NCI-H748 (cell line): ENCODE results near the gene LBHD1.
"Not testable (repeated sequence)": the region's sequence is repeated elsewhere in the genome, so short reads cannot be mapped to it uniquely, and the experiment has no call there.

Source experiments
- DNase-seq: peaks from one replicate; lab custom pipeline; 2025; ENCODE audit not compliant: unreplicated experiment; lab: John Stamatoyannopoulos, UW

Gene LBHD1

DNA sequence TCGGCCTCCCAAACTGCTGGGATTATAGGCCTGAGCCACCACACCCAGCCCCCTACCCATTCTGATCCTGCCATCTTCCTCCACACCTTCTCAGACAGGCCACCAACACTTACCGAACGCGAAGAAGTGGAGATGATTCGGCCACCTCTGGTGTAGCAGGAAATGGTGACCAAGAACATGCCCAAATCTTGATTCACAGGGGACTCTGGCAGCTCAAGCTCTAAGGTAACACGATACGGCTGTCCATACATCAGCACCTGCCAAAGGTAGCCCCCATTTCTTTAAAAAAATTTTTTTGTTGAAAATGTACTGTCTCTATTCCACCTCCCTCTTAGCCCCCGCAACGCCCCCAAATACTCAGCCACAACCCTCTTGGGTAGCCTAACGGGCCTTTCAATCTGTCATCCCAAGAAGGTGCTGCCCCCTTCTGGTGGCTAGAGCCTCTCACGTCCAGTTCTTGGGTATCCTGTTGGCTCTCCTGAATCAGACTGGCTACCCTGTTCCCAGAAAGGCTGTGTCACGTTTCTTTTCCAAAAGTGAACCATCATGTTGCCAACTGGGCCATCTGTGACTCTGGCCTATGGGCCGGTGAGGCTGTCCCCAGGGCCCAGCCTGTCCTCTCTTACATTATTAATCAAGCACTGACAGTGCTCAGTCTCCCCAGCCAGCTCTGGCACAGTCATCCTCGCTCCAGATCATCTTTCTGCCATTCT lies 22.5 kb upstream of the LBHD1 start:
- peak; percentile 70 for DNase-seq

DNA sequence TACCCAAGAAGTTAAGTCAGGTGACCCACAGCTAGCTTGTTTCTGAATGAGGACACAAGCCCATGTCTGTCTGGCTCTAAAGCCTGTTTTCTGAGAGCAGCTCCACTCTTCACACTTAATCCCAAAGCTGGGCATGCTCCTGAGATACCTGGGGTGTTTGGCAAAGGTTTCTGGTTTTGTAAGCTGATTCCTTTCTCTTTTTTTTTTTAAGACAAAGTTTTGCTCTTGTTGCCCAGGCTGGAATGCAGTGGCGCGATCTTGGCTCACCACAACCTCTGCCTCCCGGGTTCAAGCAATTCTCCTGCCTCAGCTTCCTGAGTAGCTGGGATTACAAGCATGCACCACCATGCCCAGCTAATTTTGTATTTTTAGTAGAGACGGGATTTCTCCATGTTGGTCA lies 21.6 kb upstream of the LBHD1 start:
- not testable (repeated sequence) for DNase-seq

DNA sequence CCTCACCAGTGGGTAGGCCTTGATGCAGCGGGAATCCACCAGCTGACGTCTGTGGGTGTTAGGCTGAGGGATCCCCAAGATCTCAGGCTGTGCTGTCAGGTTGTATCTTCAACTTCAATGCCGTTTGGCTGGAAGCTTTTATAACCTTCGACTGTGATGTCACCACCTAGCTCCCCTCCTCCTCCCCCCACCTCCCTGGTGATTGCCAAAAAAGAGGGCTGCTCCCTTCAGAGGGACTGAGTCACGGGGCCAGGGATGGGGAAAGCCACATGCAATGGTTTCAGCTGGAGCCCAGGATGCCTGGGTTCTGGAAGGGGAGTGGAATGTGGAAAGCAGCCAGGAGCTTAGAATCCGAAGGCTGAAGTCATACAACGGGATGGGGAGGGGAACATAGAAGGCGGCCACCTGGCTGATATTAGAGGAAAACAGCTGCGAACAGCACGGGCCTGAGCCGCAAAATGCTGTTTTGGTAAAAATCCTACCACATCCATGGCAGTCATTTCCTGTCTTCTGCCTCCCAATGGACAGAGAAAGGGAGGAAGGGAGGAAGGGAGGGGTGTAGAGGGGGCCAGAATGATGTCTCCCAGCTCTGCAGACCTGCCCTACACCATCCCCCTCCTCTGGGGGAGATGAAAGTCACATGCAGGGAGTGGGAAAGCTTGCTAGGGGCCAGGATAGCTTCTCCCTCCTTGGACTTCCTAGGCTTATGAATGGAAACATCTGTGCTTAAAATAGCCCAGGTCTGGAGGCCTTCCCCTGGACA lies 17.5 kb upstream of the LBHD1 start, which contains the start of gene LRRN4CL:
Gene LRRN4CL, minus strand, starts transcription at position 110 of the 763 bp plus-strand sequence. CDS start 1,022 bp downstream, outside the sequence.
- no peak for DNase-seq

DNA sequence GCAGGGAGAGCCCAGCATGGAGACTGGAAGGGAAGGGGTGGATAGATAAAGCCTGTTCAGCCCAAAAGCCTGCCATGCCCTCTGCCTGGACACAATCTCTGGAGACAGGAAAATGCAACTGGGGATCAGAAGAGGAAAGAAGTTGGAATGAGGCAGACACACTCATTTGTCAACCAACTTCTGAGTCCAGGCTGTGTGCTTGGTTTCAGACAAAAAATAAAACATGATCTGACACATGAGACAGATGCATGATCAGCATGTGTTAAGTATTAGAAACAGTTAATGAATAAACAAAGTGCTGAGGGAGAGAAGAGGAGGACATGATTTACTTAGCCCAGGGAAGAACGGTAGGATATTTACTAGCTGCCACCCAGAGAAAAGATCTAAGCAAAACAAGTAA lies 16.4 kb upstream of the LBHD1 start:
- no peak for DNase-seq

DNA sequence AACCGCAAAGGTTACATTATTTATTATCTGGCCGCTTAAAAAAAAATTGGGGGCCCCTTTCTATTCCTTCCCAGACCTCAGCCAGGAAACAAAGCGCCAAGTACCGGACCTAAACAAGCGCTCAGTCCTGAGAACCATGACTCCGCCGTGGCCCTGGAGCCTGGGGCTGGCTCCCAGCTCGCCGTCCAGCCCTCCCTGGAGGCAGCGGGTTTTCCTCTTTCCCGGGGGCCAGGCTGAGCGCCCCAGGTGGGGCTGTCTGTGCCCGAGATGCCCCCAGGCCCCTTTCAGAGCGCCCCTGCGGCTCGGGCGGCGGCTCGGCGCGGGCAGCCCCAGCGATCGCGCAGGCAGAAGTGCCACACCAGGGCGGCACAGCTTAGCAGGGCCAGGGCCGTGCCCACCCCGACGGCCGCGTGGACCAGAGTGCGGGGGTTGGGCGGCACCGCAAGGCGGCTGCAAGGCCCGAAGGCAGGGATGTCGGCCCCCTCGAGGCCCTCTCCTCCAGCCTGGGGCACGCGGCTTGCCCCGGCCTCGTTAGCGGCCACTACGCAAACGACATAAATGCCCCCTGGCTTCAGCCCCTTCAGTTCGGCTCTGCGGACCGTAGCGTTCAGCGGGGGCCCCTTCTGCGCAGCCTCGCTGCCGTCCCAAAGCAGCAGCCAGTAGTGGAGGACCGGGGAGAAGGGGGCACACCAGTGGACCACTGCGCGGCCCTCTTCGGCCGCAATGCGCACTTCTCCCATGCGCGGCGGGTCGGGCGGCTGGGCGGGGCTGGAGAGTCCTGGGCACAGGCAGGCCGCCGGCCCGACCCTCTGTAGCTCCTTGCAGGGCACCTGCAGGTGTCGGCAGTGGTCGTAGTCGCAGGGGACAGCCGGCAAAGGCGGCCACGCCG lies 15.7 kb upstream of the LBHD1 start:
- DNase-seq, result no peak

DNA sequence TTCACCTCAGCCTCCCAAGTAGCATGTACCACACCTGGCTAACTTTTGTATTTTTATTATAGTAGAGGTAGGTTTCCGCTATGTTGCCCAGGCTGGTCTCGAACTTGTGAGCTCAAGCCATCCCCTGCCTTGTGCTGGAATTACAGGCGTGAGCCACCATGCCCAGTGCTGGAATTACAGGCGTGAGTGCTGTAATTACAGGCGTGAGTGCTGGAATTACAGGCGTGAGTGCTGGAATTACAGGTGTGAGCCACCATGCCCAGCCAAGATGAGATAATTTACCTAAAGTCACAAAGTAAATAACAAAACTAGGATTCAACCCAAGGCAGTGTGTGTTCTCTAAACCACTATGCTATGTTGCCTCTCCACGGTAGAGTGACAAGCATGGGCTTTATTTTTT lies 10.5 kb upstream of the LBHD1 start:
- no peak for DNase-seq

DNA sequence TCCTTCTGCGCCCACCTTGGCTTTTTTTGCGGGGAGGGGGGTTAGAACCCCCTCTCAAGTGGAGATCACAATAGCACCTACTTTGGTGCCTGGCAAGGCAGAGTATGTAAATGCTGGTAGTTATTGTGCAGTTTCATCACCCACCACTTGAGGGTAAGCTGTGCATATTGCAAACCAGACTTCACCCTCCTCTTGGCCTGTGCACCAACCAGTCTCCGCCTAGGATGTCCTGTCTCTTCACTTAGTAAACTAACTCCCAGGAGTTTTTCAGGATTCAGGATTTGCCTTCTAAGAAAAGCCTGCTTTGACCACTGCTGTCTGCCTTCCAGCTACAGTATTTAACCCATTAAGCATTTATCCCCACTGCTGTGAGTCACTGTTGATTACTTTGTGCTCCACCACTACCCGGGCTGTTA lies 8.8 kb upstream of the LBHD1 start:
- DNase-seq, result peak; percentile 31

DNA sequence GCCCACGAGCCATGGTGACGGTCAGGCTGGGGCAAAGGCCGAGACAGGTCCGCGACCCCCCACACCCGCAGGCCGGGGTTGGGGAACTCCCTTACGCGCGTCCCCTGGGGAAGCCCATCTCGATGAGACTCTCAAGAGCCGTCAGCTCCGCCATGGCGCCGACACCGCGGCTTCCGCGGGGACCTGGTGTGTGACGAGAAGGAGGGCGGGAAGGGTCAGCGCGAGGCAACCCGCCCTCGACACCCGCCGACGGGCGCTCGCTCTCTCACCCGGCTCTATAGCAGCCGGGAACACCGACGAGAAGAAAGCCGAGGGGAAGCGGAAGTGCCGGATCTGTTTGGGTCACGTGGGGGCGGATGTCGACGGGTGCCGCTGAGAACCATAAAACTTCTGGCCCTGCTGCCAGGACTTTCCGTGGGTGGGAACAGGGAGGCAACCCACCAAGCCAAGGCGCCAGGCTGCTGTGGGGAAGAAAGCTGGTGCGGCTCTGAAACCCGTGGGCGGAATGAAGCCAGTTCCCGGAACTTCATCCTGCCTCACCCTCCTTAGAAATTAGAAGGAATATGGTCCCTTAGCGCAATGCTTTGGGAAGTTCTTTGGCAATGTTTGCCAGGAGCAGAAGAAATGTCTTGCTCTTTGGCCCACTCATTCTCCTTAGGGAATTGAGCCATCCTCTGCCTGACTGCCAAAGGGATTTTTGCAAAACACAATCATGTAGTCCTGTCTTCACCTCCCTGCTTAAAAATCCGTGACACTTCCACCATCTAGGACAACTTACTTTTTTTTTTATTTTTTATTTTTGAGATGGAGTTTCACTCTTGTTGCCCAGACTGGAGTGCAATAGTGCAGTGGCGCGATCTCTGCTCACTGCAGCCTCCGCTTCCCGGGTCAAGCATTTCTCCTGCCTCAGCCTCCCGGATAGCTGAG lies 7.0 kb upstream of the LBHD1 start, which contains the start of gene UBXN1:
Gene UBXN1, minus strand, starts transcription at position 304 of the 927 bp plus-strand sequence. Its CDS starts 150 bp downstream, at position 154.
- DNase-seq, result peak; percentile 90

DNA sequence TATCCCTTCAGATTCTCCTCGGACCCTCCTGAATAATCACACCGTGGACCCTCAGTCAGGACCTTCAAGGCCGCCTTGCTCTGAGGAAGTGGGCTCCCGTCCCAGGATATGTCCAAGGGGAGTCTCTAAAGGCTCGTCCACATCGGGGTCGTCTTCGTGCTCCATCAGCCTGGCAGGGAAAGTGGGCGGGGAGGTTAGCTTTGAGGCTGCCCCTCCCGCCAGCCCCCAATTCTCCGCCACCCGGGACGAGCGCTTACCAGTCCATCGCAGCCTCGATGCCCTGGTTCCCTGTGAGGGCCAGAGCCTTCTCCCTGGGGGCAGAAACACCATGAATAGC lies 6.3 kb upstream of the LBHD1 start:
- no peak for DNase-seq

DNA sequence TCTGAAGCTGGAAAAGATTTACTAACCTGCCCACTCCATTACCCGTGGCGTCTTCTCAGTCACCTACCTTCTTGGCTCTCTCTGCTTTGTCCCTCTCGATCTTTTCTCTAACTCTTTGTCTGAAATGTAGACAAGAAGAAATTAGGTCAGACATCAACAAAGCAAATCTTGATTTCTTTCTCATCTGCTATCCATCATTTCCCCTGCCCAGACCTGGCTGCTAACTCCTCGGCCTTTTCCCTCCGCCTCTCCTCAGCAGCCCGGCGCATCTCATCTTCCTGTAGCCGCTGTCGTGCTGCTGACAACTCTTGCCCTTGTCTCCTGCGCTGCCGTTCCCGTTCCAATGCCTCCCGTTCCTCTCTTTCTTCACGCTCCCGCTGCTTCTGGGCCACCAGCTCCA lies 5.6 kb upstream of the LBHD1 start:
- no peak for DNase-seq

DNA sequence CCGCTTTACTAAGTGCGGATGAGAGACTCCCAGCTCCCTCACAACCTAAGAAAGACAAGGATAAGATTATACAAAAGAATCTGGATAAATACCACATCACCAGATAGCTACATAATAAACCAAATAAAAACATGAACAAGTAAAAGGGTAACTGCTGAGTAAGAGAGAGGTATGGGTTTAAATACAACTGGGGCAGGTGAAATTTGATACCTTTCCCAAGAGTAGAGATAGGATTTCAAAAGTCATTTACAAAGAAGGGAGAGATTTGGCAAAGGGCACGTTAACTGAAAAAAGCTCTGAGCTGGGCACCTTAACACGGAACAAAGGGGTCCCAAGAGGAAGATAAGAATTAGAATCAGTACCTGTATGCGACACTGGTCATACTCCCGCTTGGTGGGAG lies 5.1 kb upstream of the LBHD1 start:
- no peak for DNase-seq

DNA sequence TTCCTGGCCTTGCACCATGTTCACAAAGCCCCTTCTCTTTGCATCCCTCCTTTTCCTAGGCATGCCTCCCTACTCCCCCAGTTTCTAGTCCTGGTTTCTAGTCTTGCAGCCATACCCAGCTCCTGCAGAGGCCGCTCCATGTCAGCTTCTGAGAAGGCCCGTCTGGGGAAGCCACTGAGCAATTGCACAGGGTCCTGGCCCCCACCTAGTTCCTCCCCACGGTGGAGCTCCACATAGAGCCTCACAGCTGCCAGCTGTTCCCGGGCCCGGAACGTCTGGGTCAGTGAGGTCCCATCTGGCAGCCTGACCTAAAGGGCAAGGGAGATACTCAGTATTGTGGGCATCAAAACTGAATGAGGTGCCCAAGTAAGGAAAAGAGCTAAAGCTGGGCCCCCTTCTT lies 4.6 kb upstream of the LBHD1 start:
- no peak for DNase-seq

DNA sequence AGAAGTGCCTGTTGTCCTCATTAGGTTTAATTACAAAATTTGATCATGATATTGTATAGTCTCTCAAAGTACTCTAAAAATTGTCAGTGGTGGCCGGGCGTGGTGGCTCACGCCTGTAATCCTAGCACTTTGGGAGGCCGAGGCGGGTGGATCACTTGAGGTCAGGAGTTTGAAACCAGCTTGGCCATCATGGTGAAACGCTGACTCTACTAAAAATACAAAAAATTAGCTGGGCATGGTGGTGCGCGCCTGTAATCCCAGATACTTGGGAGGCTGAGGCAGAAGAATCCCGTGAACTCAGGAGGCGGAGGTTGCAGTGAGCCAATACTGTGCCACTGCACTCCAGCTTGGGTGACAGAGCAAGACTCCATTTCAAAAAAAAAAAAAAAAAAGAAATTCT lies 3.3 kb upstream of the LBHD1 start:
- not testable (repeated sequence) for DNase-seq

DNA sequence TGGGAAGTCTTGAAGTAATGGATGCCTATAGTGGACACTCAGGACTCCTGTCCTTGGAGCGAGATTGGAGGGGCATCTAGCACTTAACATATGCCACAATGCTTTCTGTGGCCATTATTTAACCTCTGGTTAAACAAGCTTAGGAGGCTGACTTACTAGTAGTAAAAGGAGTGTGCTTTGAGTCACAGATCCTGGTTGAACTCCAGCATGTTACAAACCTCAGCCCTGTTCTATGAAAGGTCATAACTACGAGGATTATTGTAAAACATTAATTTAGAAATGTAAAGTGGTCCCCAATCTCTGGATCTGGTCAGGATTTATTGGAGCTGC lies 1.1 kb upstream of the LBHD1 start:
- DNase-seq, result no peak

DNA sequence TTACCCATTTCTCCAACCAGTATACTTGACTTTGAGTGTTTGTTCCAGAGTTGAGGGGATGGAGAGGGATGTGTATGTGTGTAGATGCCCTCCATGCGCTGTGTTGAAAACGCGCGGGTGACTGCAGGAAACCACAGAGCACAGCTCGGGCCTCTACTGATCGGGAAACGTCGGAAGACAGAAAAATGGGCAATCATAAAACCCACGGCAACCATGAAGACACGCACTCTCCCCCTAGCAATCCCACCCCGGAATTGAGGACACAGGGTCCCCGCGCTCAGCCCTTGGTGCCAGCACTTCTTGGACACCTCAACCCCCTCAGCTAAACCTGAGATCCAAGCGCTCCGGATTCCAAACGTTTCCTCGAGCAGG lies 845 bp downstream of the LBHD1 start:
- DNase-seq, result no peak

DNA sequence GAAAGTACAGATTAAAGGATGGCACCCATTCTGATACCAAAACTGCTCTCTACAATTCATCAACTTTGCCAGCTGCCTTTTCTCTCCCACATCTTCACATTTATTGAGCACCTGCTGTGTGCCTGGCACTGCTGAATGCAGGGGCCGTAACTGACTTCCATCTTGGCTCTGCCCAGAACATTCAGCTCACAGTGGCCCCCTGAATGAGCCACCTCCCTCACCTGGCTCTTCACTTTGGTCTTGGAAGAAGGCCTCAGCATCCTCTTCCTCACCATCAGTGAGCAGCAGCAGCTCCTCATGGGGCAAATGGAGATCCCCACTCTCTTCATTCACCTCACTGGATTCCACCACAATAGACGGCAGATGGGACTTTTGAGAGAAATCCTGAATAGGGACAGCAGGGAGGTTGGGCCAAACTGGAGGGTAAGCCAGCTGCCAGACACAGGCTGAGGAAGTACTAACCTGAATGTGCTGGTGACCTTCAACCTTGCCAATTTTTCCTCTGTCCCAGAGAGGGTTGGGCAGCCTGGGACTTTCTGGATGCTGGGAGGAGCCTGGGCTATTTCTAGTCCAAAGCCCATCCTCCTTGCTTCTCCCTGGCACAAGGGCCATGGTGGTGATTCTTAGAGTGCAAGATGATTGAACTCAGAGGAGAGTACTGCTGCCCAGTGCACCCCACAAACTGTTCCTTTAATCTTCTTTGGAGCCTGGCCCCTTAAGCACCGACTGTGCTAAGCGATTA lies 2.5 kb downstream of the LBHD1 start:
- no peak for DNase-seq

DNA sequence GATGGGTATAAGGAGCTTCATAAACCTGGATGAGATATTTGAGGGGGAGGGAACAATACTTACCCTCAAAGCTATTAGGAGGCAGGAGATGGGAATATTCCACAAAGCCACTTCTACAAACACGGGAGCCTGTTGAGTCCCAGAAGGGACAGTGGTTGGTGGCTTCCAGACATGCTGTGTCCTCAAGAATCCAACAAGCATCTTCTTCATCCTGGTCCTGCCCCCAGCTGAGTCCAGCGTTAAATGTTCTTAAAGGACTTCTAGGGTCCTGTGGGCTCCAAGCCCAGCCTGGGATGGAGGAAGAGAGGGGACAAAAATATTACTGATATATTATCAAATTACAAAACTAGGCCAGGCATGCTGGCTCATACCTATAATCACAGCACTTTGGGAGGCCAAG lies 4.6 kb downstream of the LBHD1 start:
- DNase-seq, result no peak

DNA sequence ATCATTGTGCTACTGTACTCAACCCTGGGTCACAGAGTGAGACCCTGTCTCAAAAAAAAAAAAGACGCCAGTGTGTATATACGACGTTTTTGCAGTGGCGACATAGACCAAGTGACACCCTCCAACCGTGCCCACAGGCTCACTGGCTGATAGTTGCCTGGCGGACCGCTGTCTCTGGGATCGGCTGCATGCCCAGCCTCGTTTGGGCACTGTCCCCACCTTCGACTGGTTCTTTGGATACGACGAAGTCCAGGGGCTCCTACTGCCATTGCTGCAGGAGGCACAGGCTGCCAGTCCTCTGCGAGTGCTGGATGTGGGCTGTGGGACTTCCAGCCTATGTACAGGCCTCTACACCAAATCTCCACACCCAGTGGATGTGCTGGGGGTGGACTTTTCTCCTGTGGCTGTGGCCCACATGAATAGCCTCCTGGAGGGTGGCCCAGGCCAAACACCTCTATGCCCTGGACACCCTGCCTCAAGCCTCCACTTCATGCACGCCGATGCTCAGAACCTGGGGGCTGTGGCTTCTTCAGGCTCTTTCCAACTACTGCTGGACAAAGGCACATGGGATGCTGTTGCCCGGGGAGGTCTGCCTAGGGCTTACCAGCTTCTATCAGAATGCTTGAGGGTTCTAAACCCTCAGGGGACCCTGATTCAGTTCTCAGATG lies 5.7 kb downstream of the LBHD1 start:
- DNase-seq, result no peak

DNA sequence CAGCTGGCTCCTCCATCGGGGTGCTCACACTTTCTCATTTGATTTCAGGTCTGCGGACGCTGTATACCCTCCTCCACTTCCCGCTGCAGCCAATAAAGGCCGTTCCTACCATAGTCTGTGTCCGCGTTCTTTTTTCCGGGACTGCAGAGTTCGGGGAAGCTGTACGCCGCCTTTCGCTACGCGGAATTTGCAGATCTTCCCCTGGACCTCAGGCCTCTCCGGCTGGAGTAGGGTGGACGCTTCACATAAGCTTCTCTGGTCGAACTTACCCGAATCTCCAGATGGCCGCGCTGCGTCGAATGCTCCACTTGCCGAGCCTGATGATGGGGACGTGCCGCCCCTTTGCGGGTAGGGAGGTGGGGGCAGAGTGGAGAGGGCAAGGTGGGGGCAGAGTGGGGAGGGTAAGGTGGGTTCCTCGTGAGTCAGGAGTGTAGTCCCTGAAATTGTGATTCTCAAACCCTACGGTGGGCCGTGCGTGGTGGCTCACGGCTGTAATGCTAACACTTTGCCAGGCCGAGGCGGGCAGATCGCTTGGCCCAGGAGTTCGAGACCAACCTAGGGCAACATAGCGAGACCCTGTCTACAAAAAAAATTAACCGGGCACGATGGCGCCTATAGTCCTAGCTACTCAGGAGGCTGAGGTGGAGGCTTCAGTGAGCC lies 6.3 kb downstream of the LBHD1 start:
- DNase-seq, result peak; percentile 74
